ENCODE measurements around the gene PHC3.

The PHC3 gene

DNA sequence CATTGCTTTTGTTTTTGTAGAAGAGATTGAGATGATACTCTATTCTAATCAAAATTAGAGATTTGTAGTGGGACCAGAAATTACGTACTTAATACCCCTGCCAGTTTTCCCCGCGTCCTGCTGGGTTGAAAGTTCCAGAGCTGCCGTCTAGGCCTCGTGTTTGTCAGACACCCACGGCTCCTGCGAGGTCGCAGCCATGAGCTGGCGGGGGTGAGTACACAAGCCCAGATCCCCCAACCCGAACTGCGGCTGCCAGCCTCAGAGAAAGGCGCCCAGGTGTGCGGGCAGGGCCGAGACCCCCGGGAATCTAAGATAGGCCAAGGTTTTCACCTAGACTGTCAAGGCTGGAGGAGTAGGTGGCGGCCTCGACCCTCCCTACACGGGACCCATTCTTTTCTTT, 117.4 kb downstream of the PHC3 start:
- no peak for DNase-seq

- no peak for DNase-seq
These were observed 117.8 kb downstream of the PHC3 start for GRCh38 chr3:170063691-170064090.

DNA sequence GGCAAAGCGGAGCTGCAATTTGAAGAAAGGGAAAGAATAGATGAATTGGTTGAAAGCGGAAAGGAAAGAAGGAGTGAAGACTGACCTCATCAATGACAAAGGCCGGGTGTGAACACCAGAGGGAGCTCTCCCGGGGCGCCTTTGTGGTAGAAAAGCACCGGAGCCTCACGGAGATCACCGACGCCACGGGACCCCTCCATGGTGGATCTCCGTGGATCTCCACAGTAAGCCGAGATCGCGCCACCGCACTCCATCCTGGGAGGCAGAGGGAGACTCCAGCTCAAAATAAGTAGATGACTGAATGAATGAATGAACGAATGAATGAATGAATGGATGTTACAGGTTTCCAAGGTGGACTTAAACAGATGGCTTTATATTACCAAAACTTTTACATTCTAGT, 118.8 kb downstream of the PHC3 start:
- no peak for DNase-seq

DNA sequence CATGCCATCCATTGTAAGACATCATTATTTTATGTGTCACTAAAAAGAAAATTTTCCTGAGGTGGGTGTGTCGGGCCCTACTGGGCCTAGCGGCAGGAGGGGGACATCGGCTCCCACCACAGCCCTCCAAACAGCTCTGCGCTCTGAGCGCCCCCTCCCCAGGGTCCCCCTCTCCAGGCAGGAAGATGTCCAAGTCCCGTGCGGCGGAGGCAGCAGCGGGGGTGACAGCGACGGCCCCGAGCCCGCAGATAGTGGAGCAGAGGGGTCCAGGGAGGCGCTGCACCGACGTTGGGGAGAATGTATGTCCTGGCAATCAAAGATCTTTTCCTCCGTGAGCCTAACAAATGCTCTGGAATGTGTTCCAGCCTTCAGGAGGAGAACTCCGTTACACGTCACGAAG, 119.5 kb downstream of the PHC3 start:
- no peak for DNase-seq

DNA sequence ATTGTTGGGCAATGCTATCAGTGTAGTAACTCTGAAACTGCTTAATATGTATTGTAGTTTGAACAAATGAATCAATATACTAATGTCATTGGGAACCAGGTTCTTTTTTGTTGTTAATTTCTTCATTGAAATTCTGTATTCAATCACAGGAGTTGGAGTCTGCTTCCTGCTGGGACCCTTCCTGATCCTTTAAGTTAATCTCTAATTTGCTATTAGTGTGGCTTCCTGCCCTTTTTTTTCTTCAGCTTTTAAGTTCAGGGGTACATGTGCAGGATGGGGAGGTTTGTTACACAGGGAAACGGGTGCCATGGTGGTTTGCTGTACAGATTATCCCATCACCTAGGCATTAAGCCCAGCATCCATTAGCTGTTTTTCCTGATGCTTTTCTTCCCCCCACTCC, 122.1 kb downstream of the PHC3 start:
- DNase-seq: no peak

- no peak for DNase-seq
These were observed 123.4 kb downstream of the PHC3 start for GRCh38 chr3:170058127-170058526.

DNA sequence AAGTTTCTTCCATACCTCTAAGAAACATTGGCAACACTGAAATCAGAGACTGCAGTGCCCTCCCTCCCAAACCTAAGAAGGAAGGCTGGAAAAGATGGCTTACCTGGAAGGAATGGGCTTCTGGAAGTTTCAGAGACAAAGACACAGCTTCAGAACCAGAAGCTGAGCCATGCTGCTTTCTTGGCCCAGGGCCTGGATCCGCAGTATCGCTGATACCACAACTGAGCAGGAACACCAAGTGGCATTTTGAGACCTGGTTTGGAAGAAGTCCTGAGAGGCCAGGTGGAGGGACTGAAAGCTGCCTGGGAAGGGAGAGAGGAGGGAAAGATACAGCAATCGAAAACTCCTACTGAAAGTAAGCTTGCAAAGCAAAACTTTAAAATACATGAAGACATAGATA, 124.0 kb downstream of the PHC3 start:
- no peak for DNase-seq

- no peak for DNase-seq
These were observed 124.7 kb downstream of the PHC3 start for GRCh38 chr3:170056710-170057454.

DNA sequence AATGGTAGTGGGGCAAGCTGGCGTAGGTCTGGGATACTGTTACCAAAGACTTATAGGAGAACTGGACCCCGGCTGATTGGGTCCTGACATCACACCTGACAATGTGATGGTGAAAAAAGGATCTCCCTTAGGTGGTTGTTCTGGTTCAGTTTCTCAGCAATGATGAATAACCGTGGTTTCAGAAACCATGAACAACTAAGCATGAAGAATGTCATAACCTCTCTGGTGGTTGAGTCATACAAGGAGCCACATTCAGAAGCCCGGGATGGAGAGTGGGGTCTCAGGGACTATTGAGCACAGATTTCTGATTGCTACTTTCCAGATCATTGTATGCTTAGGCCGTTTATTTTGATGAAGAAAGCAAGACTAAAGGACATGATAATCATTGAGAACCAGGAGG, 126.3 kb downstream of the PHC3 start:
- DNase-seq: no peak

- no peak for DNase-seq
These were observed 127.3 kb downstream of the PHC3 start for GRCh38 chr3:170054204-170054603.

DNA sequence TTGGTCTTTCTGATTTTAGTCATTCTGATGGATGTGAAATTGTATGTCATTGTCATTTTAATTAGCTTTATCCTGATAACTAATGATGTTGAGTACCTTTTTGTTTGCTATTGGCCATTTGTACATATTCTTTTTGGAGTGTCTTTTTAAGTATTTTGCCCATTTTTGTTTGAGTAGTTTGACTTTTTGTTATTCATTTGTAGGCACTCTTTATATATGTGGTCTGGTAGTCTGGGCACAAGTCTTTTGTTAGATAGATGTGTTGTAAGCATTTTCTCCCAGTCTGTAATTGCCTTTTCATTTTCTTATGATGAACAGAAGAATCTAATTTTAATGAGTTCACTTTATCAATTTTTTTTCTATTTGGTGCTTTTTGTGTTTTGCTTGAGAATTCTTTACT, 129.1 kb downstream of the PHC3 start:
- DNase-seq: no peak

DNA sequence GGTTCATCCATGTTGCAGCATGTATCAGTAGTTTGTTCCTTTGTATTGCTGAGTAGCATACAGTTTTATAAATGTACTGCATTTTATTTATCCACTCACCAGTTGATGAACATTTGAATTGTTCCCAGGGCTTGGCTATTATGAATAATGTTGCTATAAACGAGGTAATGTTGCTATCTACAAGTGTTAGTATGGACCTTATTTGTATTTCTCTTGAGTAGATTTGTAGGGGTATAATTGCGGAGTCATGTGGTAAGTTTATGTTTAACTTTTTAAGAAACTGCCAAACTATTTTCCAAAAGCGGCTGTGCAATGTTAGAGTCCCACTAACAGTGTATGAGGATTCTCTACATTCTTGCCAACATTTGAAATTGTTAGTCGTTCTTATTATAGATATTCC, 130.8 kb downstream of the PHC3 start:
- DNase-seq: no peak

GRCh38 chr3:170049146-170050000, 132.2 kb downstream of the PHC3 start:
- no peak for DNase-seq

- DNase-seq: no peak
These were observed 134.5 kb downstream of the PHC3 start for GRCh38 chr3:170047133-170047404.

DNA sequence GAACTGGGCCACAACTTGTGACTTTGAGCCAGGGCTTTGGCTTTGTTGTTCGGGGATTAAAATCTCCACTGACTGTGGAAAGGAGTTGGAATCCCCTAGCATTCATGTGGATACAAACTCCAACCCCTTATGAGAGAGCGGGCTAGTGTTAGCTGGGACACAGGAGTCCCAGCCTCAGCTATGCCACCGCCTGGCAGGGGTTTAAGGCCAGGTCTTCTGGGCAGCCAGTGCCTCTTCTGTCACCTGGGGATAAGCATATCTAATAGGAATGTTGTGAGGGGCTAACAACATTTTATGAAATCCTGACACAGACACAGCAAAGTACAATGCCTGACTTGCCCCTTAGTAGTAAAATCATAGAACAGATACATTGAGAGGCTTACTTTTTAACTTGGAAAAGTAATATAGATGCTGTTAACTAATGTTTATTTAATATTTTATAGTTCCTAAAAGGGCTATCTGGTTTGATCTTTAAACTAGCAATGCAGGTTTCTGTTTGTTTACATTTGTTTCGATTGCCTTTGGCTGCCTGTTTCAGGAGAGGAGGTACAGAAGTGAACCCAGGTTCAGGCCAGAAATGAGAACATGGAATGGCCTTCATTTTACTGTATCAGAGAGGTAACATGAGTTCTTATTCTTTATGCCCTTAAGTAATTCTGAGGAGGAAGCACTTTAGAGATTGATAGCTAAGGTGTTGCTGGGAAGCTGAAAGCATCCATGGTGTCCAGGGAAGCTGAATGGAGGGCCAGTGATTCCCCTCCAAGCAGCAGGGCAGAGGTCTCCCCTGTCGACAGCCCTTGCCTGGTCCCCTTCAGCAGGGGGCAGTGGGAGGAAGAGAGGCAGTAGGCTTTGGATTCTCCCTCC, 135.0 kb downstream of the PHC3 start:
- DNase-seq: no peak

- no peak for DNase-seq
These were observed 136.7 kb downstream of the PHC3 start for GRCh38 chr3:170044795-170045244.

GRCh38 chr3:170044271-170044670, 137.3 kb downstream of the PHC3 start:
- DNase-seq: no peak

GRCh38 chr3:170043506-170043905, 138.0 kb downstream of the PHC3 start:
- DNase-seq: no peak

- no peak for DNase-seq
These were observed 141.1 kb downstream of the PHC3 start for GRCh38 chr3:170040418-170040817.

DNA sequence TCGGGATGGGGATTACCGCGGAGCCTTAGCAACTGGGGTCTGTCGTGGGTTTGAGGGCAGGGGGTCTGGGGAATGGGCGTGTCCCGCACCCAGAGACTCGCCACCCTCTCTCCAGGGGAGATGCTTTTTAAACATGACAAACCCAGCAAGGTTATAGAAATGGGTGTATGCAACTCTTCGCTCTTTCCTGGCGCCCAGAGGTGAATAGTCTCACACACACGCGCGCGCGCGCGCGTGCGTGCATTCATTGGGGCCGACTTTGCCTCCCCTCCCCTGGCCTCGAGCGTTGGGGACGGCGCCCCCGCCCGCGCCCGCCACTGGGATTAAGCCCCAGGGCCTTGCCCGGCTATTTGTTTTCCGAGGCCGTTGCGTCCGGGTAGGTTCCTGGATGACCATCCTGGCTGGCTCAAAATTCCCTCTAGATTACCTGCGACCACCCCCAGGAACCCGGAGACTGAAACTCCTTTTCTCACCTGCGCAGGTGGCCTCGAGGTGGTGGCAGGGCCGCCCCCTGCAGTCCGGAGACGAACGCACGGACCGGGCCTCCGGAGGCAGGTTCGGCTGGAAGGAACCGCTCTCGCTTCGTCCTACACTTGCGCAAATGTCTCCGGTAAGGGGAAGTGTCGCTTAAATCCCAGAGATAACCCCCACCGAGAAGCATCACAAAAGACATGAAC, 143.0 kb downstream of the PHC3 start:
- peak; percentile 8 for DNase-seq

Measured in effector CD8-positive, alpha-beta T cell (primary cell).